DMS 273 treated with DMSO at 0.1 percent for 48 hours (cell line): ENCODE results near the gene CD6.

ENCODE experiments used
- DNase-seq: peaks from one replicate; lab custom pipeline; 2025; lab: John Stamatoyannopoulos, UW

CD6 gene

DNA sequence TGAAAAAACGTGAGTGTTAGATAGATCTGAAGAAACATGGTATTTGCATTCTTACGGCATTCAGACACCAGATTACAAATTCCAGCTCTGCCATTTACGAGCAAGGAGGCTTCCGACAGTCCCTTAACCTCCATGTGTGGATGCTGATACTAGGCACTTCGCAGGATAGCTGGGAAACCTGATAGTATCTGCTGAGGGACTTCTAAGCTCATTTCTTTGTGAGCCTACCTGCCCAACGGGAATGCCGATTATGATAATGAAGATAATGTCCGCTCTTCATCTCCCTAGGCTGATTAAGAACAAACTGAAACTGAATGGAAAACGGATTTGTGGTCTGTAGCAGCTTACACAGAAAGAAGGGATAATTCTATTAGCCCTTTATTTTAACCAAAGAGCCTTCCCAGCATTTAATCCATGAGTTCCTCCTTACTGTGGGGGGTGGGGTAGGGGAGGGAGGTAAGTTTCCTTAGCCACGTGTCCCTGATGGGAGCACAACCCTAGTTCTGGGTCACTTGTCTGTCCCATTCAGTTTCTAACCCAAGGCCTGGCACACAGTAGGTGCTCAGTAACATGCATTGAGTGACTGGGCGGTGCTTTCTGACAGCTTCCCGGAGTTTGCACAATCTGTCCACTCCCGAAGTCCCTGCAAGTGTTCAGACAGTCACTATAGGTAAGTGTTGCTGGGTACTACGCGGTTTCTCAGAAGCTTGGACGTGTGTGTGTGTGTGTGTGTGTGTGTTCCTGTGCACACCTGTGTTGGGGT is 39.2 kb downstream of the CD6 start:
- no peak for DNase-seq

DNA sequence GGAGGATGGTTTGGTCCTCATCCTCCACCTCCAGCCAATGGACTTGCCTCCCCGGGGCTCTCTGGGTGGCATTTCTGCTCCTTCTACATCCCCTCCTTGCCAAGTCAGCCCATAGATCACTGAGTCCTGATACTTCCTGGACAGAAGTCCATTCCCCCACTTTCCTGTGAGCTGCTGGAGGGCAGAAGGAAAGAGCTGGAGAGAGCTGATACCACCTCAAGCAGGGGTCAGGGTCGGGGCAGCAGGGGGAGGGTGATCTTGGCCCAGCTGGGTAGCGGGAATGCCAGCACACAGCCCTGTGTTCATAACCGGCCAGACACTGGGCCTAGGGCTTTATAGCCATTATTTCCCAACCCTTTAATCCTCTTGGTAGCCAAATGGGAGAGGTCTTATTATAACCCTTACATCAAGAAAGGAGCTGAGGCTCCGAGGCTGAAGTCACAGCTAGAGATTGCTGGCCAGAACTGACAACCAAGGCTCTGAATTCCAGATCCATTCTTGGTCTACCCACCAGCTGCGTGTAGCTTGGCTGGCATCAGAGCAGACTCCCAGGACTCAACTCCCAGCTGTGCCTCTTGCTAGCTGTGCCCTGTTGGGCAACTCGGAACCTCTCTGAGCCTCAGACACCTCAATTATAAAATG is 39.9 kb downstream of the CD6 start:
- DNase-seq = no peak

GRCh38 chr11:61011950-61012736 is 40.7 kb downstream of the CD6 start:
- DNase-seq = no peak

- DNase-seq = no peak
These were observed 41.3 kb downstream of the CD6 start for GRCh38 chr11:61012737-61013215.

- no peak for DNase-seq
These were observed 46.6 kb downstream of the CD6 start for GRCh38 chr11:61018059-61018458.

GRCh38 chr11:61019037-61019831 is 47.8 kb downstream of the CD6 start:
- DNase-seq = no peak

GRCh38 chr11:61019832-61020405 is 48.4 kb downstream of the CD6 start:
- no peak for DNase-seq

- DNase-seq = no peak
These were observed 49.2 kb downstream of the CD6 start for GRCh38 chr11:61020551-61021235.

DNA sequence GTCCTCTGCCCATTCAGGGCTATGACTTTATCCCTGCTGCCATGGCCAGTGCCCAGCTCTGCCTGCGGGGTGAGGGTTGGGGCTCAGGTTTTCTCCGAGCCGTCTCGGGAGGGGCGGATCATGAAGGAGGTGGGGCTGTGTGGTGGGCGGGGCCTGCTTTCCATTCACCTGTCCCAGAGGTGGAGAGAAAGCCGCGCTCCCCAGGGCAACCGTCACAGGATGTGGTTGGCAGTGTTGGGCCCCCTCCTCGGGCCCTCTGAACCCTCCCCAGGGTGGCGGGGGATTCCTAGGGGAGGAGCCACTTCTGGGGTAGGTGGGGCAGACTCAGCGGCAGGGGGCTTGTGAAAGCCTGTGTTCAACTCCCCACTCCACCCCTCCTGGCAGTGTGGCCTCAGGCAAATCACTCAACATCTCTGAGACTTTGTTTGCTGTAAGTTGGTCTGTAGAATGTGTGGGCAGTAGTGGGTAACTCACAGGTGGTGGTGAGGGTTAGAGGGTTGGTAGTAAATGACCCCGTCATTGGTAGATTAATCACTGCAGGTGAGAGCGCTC is 50.3 kb downstream of the CD6 start:
- no peak for DNase-seq

- no peak for DNase-seq
These were observed 51.0 kb downstream of the CD6 start for GRCh38 chr11:61022311-61023085.

GRCh38 chr11:61023086-61023965 is 51.8 kb downstream of the CD6 start:
- DNase-seq = no peak

DNA sequence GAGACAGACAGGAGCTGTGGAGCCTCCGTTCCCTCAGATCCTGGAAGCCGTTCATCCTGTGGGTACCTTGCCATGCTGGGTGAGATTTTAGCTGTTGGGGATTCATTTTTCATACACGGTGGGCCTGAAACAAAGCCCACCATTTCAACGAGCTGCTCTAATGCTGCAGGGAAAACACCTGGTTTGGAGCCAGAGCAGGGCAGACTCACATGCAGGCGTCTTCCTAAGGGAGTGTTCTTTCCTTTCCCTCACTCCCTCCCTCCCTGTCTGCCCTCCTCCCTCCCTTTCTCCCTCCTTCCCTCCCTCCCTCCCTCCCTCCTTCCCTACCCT is 52.5 kb downstream of the CD6 start:
- no peak for DNase-seq

DNA sequence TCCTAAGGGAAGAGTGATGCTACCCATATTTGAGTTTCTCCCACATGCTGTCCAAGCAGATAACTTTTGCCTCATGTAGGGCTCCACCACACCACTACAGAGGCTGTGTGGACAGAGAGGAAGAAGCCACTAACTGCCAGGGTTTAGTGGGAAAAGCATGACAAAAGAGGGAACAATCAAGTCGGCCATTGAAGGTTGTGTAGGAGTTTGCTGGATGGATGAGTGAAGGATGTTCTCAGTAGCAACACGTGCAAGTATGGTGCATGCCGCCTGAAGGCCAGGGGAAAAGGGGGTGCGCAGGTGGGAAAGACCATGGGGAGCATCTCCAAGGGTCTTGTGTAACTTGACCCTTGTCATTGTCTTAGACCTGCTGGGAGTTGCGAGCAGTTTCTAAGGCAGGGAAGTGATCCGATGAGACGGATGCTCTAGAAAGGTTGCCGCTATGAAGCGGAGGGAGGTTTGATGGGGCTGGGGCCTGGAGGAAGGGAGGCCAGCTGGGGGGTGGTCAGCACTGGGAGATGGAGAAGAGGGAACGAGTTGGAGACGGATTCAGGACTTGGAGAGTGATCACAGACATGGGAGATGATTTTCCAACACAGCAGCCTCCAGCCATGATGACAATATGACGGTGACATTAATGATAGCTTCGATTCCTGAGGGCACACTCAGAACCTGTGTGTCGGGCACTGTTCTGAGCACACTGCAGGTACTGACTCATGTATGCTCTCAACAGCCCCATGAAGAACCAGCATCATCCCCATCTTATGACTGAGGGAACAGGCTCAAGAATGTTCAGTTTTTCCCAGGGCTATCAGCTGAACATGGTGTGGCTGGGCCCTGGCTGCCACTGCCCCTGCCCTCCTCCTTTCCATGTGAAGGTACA is 53.7 kb downstream of the CD6 start:
- DNase-seq = no peak

DNA sequence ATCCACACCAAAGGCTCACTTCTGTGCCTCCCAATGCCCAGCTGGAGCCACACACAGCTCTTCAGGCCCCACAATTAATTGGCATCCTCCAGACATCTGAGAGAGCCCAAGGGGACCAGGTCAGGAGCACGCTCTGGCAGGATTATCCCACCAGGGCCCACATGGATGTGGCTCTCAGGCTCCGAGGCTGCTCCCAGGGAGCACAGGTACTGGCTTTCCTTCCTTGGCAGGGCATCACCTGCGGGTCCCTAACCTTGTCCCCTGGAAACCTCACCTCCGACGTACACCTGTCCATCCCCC is 54.3 kb downstream of the CD6 start:
- DNase-seq = no peak

GRCh38 chr11:61026121-61027031 is 54.9 kb downstream of the CD6 start:
- DNase-seq = no peak

DNA sequence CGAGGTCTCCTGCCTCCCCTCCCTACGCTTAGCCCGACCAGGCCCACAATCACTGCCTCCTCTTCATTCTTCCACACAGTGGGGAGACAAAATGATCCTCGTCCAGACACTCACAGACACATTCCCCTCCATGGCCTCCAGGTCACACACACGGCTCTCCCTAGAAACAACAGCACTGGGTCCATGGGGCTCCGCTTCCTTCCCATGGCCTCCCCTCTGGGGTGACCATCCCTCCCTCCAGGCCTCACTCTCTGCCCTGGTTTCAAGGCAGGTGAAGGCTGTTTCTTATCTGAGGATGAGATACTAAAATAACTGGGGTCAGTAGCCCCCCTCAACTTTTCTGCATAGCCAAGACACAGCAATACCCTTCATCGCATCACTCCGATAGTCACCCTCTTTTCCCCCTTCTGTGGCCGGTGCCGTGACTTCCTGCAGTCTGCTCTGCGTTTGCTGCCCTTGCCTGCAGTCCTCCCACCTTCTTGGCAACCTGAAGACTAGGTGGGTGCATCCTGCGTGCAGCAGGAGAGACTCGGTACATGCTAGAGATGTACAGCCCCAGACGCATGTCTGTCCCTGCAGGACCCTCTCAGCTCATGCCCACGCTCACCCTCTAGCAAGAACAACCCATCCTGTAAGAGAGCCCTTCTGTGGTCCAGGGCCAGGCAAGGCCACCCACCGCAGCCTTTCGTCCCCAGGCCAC is 55.8 kb downstream of the CD6 start:
- no peak for DNase-seq
